SK-N-SH (cell line): ENCODE data around the gene SGSM2.

Experiments
- CTCF ChIP-seq: fragments of 200-600 bp; sonication (generic); IDR thresholded peaks from 2 replicates; pipeline ENCODE4 v1.6.1; 2017; ENCODE audit warnings: antibody characterized with exemption, mild to moderate bottlenecking, moderate library complexity
- ELF1 ChIP-seq: IDR thresholded peaks from 2 replicates; pipeline ENCODE4 v1.4.0; 2012
- JUND ChIP-seq: IDR thresholded peaks from 2 replicates; pipeline ENCODE4 v1.4.0; 2012
- MAX ChIP-seq: IDR thresholded peaks from 2 replicates; pipeline ENCODE4 v1.4.0; 2012; ENCODE audit warnings: low read depth
- MEF2A ChIP-seq: IDR thresholded peaks from 2 replicates; pipeline ENCODE4 v1.4.0; 2012; ENCODE audit warnings: low read depth, borderline replicate concordance
- MXI1 ChIP-seq: IDR thresholded peaks from 2 replicates; pipeline ENCODE4 v1.6.1; 2012; ENCODE audit warnings: mild to moderate bottlenecking, low read depth, low read length, improper control_type of control experiment
- RCOR1 ChIP-seq: fragments of 150-350 bp; IDR thresholded peaks from 2 replicates; pipeline ENCODE4 v1.6.1; 2017; ENCODE audit warnings: antibody characterized with exemption, low read length
- SMC3 ChIP-seq: IDR thresholded peaks from 2 replicates; pipeline ENCODE4 v1.6.1; 2012; ENCODE audit warnings: low read depth, low read length, improper control_type of control experiment
- TEAD4 ChIP-seq: IDR thresholded peaks from 2 replicates; pipeline ENCODE4 v1.4.0; 2012; ENCODE audit warnings: mild to moderate bottlenecking, borderline replicate concordance; ENCODE audit not compliant: insufficient read depth

GRCh38 chr17:2354311-2354710 is 17.0 kb downstream of the SGSM2 start:
- TF ChIP-seq MAX (no peak), MXI1 (no peak), SMC3 (no peak), CTCF (no peak), JUND (no peak), TEAD4 (no peak), MEF2A (no peak), ELF1 (no peak), RCOR1 (no peak)
